HS-5 (cell line): Measurements from ENCODE around the gene TFAP2E.
"Not testable (repeated sequence)": the region's sequence is repeated elsewhere in the genome, so short reads cannot be mapped to it uniquely, and the experiment has no call there.

ENCODE experiments used
- DNase-seq: peaks from one replicate; pipeline ENCODE4 v3.0.0-alpha.2; 2012; ENCODE audit warnings: low read depth

Gene TFAP2E

DNA sequence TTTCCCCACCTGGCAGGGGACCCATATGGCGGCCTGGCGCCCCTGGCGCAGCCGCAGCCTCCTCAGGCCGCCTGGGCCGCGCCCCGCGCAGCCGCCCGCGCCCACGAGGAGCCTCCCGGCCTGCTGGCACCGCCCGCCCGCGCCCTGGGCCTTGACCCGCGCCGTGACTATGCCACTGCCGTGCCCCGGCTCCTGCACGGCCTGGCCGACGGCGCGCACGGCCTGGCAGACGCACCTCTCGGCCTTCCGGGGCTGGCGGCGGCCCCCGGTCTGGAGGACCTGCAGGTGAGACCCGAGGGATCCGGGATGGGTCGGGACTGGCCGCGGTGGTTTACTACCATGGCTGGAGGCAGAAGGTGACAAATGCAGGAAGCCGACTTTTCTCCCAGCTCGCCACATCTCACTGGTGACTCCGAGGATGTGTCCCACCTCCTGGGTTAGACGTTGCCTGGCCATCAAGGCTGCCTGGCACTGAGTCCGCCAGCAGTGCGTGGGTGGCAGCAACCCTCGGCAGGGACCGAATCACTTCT lies 1.1 kb downstream of the TFAP2E start:
- no peak for DNase-seq

- no peak for DNase-seq
These were observed 1.7 kb downstream of the TFAP2E start for GRCh38 chr1:35574655-35575415.

GRCh38 chr1:35575416-35575958 lies 2.4 kb downstream of the TFAP2E start:
- DNase-seq = no peak

DNA sequence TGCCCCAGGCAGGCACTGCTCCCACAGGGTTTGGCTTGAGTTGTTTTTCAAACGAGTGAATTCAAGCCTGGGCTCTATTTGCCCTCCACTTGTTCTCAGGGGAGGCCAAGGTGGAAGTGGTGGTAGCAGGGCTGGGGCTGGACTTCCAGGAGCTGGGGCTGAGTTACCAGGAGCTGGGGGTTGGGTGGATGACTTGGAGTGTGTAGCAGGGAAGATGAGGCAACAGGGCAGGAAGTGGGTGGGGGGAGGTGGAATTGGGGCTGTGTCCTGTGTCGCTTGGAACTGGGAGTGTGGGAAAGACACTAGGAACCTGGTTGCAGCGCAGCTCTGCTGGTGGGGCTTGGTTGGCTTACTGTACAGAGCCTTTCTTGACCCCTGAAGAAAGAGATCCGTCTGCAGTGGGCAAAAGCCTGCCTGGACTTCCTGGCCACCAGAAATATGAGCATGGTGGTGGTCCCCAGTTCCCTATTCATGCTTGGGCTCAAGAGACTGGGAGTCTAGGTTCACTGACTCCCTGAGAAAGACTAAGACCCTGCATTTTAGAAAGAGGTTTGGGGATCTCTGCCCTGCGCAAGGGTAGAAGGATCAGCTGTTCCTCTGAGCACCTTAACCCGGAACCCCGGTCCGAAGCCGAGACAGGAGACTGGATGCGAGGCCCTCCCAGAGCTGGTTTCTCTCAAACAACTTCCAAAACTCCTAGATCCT lies 3.1 kb downstream of the TFAP2E start:
- no peak for DNase-seq

DNA sequence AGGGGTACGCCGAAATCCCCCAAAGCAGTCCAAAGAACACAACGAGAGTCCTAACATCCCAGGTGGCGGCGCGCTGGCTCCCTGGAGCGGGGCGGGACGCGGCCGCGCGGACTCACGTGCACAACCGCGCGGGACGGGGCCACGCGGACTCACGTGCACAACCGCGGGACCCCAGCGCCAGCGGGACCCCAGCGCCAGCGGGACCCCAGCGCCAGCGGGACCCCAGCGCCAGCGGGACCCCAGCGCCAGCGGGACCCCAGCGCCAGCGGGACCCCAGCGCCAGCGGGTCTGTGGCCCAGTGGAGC lies 3.6 kb downstream of the TFAP2E start:
- DNase-seq = not testable (repeated sequence)

DNA sequence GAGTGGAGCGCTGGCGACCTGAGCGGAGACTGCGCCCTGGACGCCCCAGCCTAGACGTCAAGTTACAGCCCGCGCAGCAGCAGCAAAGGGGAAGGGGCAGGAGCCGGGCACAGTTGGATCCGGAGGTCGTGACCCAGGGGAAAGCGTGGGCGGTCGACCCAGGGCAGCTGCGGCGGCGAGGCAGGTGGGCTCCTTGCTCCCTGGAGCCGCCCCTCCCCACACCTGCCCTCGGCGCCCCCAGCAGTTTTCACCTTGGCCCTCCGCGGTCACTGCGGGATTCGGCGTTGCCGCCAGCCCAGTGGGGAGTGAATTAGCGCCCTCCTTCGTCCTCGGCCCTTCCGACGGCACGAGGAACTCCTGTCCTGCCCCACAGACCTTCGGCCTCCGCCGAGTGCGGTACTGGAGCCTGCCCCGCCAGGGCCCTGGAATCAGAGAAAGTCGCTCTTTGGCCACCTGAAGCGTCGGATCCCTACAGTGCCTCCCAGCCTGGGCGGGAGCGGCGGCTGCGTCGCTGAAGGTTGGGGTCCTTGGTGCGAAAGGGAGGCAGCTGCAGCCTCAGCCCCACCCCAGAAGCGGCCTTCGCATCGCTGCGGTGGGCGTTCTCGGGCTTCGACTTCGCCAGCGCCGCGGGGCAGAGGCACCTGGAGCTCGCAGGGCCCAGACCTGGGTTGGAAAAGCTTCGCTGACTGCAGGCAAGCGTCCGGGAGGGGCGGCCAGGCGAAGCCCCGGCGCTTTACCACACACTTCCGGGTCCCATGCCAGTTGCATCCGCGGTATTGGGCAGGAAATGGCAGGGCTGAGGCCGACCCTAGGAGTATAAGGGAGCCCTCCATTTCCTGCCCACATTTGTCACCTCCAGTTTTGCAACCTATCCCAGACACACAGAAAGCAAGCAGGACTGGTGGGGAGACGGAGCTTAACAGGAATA lies 4.2 kb downstream of the TFAP2E start:
- DNase-seq = no peak

- DNase-seq = no peak
These were observed 7.9 kb downstream of the TFAP2E start for GRCh38 chr1:35580949-35581388.

- DNase-seq = not testable (repeated sequence)
These were observed 8.5 kb downstream of the TFAP2E start for GRCh38 chr1:35581621-35582020.

GRCh38 chr1:35585281-35585680 lies 12.2 kb downstream of the TFAP2E start:
- no peak for DNase-seq

- not testable (repeated sequence) for DNase-seq
These were observed 12.7 kb downstream of the TFAP2E start for GRCh38 chr1:35585805-35586204.

GRCh38 chr1:35586808-35587207 lies 13.7 kb downstream of the TFAP2E start:
- no peak for DNase-seq

DNA sequence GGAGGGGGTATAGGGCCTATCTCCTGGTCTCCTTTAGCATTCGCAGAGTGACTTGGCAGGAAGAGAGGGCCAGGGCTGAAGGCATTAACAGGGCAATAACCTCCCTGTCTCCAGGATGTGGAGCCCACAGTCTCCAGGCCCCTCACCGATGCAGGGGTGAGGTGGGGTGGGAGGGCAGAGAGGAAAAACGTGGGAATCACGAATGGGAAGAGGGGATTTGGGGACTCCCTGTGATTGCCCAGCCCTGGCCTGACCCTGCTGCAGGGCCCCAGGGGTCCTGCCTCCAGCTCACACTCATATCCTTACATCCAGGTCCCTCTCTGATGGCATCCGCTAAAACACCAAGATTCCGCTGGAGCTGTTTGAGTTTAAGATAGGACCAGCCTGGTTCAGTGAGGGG lies 14.6 kb downstream of the TFAP2E start:
- no peak for DNase-seq

DNA sequence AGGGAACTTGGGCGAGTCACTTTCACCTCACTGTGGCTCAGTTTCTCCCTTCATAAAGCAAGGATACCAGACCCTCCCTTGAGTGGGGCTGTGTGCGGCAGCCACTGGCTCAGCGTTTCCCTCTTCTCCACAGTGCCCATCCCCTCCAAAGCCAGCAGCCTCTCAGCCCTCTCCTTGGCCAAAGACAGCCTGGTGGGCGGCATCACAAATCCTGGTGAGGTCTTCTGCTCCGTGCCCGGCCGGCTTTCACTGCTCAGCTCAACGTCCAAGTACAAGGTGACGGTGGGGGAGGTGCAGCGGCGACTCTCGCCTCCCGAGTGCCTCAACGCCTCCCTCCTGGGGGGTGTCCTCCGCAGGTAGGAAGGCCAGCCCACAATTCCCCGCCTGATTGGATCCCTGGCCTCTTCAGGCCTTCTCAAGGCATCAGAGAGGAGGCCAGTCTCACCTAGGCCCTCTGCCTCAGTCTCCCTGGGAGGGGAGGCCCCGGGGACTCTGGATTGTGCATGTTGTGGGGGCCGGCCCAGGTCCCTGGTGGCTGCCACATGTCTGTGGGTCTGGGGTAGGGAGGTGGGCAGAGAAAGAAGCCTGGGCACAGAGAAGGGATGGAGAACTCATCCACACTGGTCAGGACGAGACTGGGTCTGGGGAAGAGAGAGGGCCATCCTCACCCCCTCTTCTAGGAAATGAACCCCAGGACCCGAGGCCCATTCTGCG lies 15.2 kb downstream of the TFAP2E start:
- DNase-seq = no peak

GRCh38 chr1:35589516-35590427 lies 16.7 kb downstream of the TFAP2E start:
- no peak for DNase-seq

DNA sequence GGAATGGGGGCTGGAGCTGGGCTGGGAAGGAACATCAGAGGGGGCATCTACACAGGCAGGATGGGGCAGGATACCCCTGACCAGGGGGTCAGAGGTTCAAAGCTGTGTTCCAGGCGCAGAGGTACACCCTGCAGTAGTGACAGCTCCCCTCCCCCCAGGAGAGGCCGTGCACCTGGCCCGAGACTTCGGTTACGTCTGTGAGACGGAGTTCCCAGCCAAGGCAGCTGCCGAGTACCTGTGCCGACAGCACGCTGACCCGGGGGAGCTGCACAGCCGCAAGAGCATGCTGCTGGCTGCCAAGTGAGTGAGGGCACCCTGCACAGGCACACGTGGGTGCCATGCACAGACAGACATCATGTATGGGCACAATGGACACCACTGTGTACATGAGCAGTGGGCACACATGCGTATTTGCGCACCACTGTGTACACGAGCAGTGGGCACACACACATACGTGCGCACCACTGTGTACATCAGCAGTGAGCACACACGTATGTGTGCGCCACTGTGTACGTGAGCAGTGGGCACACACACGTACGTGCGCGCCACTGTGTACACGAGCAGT lies 17.4 kb downstream of the TFAP2E start:
- no peak for DNase-seq

DNA sequence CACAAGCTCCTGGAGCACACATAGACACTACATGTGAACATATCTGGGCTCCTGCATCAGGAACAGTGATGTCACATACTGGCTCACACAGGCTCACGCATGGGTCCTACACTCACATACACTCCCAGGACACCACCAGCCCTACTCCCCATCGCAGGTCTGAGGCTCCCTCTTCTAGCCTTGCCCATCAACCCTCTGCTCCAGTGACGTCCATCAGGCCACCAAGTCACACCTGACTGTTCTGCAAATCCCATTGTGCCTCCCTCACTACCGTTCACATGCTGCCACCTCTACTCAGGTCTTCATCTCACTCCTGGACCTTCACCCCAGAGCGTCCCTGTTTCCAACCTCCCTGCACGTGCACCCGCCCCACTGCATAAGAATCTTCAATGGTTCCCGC lies 18.1 kb downstream of the TFAP2E start:
- DNase-seq = no peak

DNA sequence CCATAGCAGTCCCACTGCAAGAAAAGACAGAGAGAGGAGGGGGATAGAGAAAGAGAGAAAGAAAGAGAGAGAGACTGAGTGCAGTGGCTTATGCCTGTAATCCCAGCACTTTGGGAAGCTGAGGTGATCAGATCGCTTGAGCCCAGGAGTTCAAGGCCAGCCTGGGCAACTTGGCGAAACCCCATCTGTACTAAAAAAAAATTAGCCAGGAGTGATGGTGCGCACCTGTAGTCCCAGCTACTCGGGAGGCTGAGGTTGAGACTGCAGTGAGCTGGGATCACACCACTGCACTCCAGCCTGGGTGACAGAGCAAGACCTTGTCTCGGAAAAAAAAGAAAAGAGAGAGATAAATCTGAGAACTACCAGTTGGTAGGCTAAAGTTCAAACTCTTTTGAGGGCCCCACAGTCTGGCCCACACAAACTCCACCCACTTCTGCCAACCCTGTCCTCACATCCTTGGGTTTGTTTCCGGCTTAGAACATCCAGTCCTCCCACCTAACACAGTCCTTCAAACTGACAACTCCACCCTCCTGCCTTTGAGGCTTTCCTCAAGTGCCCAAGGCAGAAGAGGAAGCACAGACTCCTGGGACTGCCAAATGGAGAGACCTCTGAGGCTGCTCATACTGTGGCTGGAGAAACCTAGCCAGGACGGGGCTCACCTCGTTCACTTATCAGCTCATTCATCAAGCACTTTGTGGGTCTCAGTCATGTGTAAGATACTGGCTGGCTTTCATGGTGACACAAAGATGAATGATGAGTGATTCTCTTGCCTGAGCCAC lies 20.1 kb downstream of the TFAP2E start:
- DNase-seq = no peak

- DNase-seq = no peak
These were observed 21.1 kb downstream of the TFAP2E start for GRCh38 chr1:35594005-35594760.
